Keratinocyte (primary cell): Measurements from ENCODE around the gene MRPS18A. TPM values are rescaled to one million over a fixed set of nuclear protein-coding genes. Genes with fewer than 3 reads are reported as not detected.

ENCODE experiments used
- DNase-seq: peaks from one replicate; pipeline ENCODE4 v3.0.0-alpha.2; 2011; ENCODE audit warnings: low read depth, missing footprints, low spot score
- FAIRE-seq: peaks from 2 replicates; lab custom pipeline; 2011; peaks lifted over from hg19 to GRCh38; lab: Jason Lieb, UNC
- H2AFZ ChIP-seq: 2 replicates; pipeline ENCODE4 v1.6.0; 2012; ENCODE audit warnings: low read length, control low read depth, inconsistent platforms; ENCODE audit not compliant: control insufficient read depth
- H3K27ac ChIP-seq: 2 replicates; pipeline ENCODE4 v1.5.1; 2011; ENCODE audit warnings: low read length; ENCODE audit not compliant: control insufficient read depth, insufficient read depth
- H3K27me3 ChIP-seq: 3 replicates; pipeline ENCODE4 v1.6.0; 2011; ENCODE audit warnings: low read length; ENCODE audit not compliant: control insufficient read depth, insufficient read depth; ENCODE audit errors: extremely low read depth
- H3K36me3 ChIP-seq, 2 experiments: 2 replicates in 1 of 2; 3 replicates in 1 of 2; pipeline ENCODE4 v1.5.1; 2011; ENCODE audit warnings: low read length in 2 of 2, mild to moderate bottlenecking in 1 of 2; ENCODE audit not compliant: control insufficient read depth in 2 of 2, insufficient read depth in 2 of 2; ENCODE audit errors: extremely low read depth in 1 of 2
- H3K4me1 ChIP-seq: 3 replicates; pipeline ENCODE4 v1.5.1; 2011; ENCODE audit warnings: low read length; ENCODE audit not compliant: control insufficient read depth, insufficient read depth; ENCODE audit errors: extremely low read depth
- H3K4me2 ChIP-seq: 3 replicates; pipeline ENCODE4 v1.6.0; 2011; ENCODE audit warnings: low read depth, low read length; ENCODE audit not compliant: control insufficient read depth, insufficient read depth; ENCODE audit errors: extremely low read depth
- H3K4me3 ChIP-seq, 3 experiments: fragments of 200-600 bp in 1 of 3; sonication (generic) in 1 of 3; 2 replicates in 2 of 3; 3 replicates in 1 of 3; pipeline ENCODE4 v1.5.1; 2011 to 2016; ENCODE audit warnings: low read length in 3 of 3, mild to moderate bottlenecking in 3 of 3, control low read depth in 2 of 3, inconsistent platforms in 1 of 3, low read depth in 1 of 3, mixed read lengths in 1 of 3, mixed run types in 1 of 3, moderate library complexity in 1 of 3; ENCODE audit not compliant: control insufficient read depth in 2 of 3, insufficient read depth in 2 of 3; ENCODE audit errors: extremely low read depth in 1 of 3
- H3K79me2 ChIP-seq: 2 replicates; pipeline ENCODE4 v1.6.0; 2012; ENCODE audit warnings: low read length; ENCODE audit not compliant: control insufficient read depth, insufficient read depth
- H3K9ac ChIP-seq: 3 replicates; pipeline ENCODE4 v1.6.0; 2011; ENCODE audit warnings: low read length; ENCODE audit not compliant: control insufficient read depth, insufficient read depth; ENCODE audit errors: extremely low read depth
- H3K9me1 ChIP-seq: 3 replicates; pipeline ENCODE4 v1.6.0; 2011; ENCODE audit warnings: low read length; ENCODE audit not compliant: control insufficient read depth, insufficient read depth; ENCODE audit errors: extremely low read depth
- H3K9me3 ChIP-seq: 2 replicates; pipeline ENCODE4 v1.5.1; 2012; ENCODE audit warnings: low read depth, low read length; ENCODE audit not compliant: control insufficient read depth
- H4K20me1 ChIP-seq: 3 replicates; pipeline ENCODE4 v1.6.0; 2011; ENCODE audit warnings: low read length; ENCODE audit not compliant: control insufficient read depth, insufficient read depth; ENCODE audit errors: extremely low read depth
- EZH2 ChIP-seq: IDR thresholded peaks from one replicate; pipeline ENCODE4 v1.6.1; 2012; ENCODE audit warnings: inconsistent platforms, mild to moderate bottlenecking, low read length, moderate library complexity
- dilution Hi-C: fragments of 300-500 bp; cut with MboI; formaldehyde crosslinking; loops from one replicate; pipeline ENCODE4 v1.7.0; 2020; ENCODE audit warnings: low sequenced_read_pairs; ENCODE audit not compliant: extremely low pct_ligation_motif_present
- polyA plus RNA-seq, 5 experiments: library from polyadenylated mRNA; depleted of rRNA in 3 of 5; stranded (reverse) in 3 of 5; stranded (forward) in 1 of 5; unstranded in 1 of 5; fragments of >200 nt; gene quantifications; 1 replicate in 1 of 5; 2 replicates in 3 of 5; 3 replicates in 1 of 5; pipeline versions ENCODE4 v1.2.1 to v1.2.3, GENCODE V29; 2011 to 2012; ENCODE audit warnings: missing spikeins in 2 of 5, low read depth in 1 of 5, low replicate concordance in 1 of 5
- TF ChIP-seq, protein P1 (sequence below), 3 experiments: IDR thresholded peaks in 1 of 3; conservative IDR thresholded peaks in 1 of 3; optimal IDR thresholded peaks in 1 of 3; 2 replicates in 2 of 3; 3 replicates in 1 of 3; pipeline versions ENCODE3 to v1.5.1; 2011; ENCODE audit warnings: low read length in 3 of 3, mild to moderate bottlenecking in 3 of 3, moderate library complexity in 2 of 3, control low read depth in 1 of 3, inconsistent platforms in 1 of 3; ENCODE audit not compliant: insufficient read depth in 2 of 3; ENCODE audit errors: extremely low read depth in 1 of 3

MRPS18A gene
- polyA plus RNA-seq, 1 donor (not counting 4 experiments of a cell fraction or from before 2014, with no cell fraction given), result 48.8 TPM

DNA sequence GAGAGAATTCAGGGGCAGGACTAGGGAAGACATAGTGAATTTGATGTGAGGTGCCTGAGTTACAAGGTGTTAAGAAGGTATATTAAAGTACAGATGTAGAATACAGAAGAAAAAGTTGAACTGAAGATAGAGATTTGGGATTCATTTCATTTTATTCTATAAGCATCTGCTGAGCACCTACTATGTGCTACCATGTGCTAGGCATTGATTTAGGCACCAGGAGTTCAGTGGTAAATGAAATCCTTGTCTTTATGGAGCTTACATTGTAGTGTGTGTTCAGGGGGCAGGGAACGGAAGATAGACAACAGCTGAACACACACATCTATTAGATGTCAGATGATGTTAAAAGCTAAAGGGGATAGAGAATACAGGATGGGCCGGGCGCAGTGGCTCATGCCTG lies 40.0 kb downstream of the MRPS18A start:
- dilution Hi-C loops, result no loop called here
- FAIRE-seq, result no peak
- H3K27ac ChIP-seq, result no peak overlapping the region

DNA sequence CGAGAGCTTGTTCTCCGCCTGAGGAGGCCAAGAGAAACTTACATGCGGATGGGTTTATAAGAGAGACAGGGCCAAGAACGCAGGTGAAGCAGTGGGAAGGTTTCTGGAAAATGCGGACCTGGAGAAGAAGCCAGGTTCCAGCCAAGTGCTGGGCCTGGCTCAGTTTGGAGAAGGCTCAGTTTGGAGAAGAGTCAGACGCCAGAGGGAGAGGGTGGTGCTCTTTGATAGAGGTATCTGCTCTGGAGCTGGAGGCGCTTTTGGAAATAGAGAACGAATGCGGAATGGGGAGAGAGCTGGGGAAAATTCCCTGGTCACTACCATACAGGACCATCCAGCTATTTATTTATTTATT lies 42.0 kb downstream of the MRPS18A start:
- H3K36me3 ChIP-seq, result peaks cover 3 to 6% of the 10 kb centered on the region in 2 experiments
- H3K9me3 ChIP-seq, result no peaks in the 10 kb centered on the region
- no peaks in the 10 kb centered on the region for H3K27me3 ChIP-seq
- peaks cover 6% of the 10 kb centered on the region for H3K79me2 ChIP-seq
- no peak overlapping the region for H3K27ac ChIP-seq
- no peaks in the 10 kb centered on the region for H4K20me1 ChIP-seq
- no peaks in the 10 kb centered on the region for H3K4me1 ChIP-seq
- dilution Hi-C loops, result no loop called here
- no peaks in the 10 kb centered on the region for H3K9me1 ChIP-seq
- H2AFZ ChIP-seq, result peak overlapping the region; percentile 67
- H3K4me2 ChIP-seq, result peak overlapping the region; percentile 35
- TF ChIP-seq, protein P1, sequence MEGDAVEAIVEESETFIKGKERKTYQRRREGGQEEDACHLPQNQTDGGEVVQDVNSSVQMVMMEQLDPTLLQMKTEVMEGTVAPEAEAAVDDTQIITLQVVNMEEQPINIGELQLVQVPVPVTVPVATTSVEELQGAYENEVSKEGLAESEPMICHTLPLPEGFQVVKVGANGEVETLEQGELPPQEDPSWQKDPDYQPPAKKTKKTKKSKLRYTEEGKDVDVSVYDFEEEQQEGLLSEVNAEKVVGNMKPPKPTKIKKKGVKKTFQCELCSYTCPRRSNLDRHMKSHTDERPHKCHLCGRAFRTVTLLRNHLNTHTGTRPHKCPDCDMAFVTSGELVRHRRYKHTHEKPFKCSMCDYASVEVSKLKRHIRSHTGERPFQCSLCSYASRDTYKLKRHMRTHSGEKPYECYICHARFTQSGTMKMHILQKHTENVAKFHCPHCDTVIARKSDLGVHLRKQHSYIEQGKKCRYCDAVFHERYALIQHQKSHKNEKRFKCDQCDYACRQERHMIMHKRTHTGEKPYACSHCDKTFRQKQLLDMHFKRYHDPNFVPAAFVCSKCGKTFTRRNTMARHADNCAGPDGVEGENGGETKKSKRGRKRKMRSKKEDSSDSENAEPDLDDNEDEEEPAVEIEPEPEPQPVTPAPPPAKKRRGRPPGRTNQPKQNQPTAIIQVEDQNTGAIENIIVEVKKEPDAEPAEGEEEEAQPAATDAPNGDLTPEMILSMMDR (optimal IDR thresholded peaks at IDR 0.05 in 1 of 3, IDR thresholded peaks at IDR 0.05 in 1 of 3, conservative IDR thresholded peaks at IDR 0.05 in 1 of 3; ENCODE audit: extremely low read depth in 1 of 3, insufficient read depth in 2 of 3, low read length in 3 of 3), result no peak
- no peak for TF ChIP-seq EZH2
- peak overlapping the region in 1 of 3 experiments; percentile 42 for H3K4me3 ChIP-seq
- H3K9ac ChIP-seq, result no peak overlapping the region
- FAIRE-seq (no peak), DNase-seq (no peak)

More for the DNA sequence above, 40.0 kb downstream of the MRPS18A start:
- Histone ChIP-seq H3K4me1 (no peaks in the 10 kb centered on the region), H3K79me2 (no peaks in the 10 kb centered on the region), H4K20me1 (no peaks in the 10 kb centered on the region), H3K4me3 (no peak overlapping the region), H3K36me3 (no peaks in the 10 kb centered on the region), H3K27me3 (no peaks in the 10 kb centered on the region), H3K4me2 (no peak overlapping the region), H2AFZ (no peak overlapping the region), H3K9ac (no peak overlapping the region), H3K9me1 (no peaks in the 10 kb centered on the region), H3K9me3 (no peaks in the 10 kb centered on the region)
- DNase-seq, result no peak
- TF ChIP-seq, protein P1 (optimal IDR thresholded peaks at IDR 0.05 in 1 of 3, IDR thresholded peaks at IDR 0.05 in 1 of 3, conservative IDR thresholded peaks at IDR 0.05 in 1 of 3; ENCODE audit: extremely low read depth in 1 of 3, insufficient read depth in 2 of 3, low read length in 3 of 3), result no peak
- no peak for TF ChIP-seq EZH2
